ENCODE measurements around the gene IGFBP7. TPM values are rescaled to one million over a fixed set of nuclear protein-coding genes. Genes with fewer than 3 reads are reported as not detected.

Gene IGFBP7
- total RNA-seq, 2 experiments from 2014 or later: not detected

GRCh38 chr4:57089549-57089948 is 20.6 kb downstream of the IGFBP7 start:
- H3K4me1 Mint-ChIP-seq (ENCODE audit: low read depth): no peaks in the 10 kb centered on the region
- ChIA-PET CTCF (no interaction called here), POLR2A (no interaction called here)
- no peaks in the 10 kb centered on the region for H3K36me3 Mint-ChIP-seq
- H3K27ac Mint-ChIP-seq: no peak overlapping the region
- H3K9me3 Mint-ChIP-seq: no peaks in the 10 kb centered on the region
- H3K27me3 Mint-ChIP-seq: peaks cover 22% of the 10 kb centered on the region
- no peak overlapping the region for H3K4me3 Mint-ChIP-seq
- no peak for DNase-seq
- intact Hi-C loops (cut with micrococcal nuclease): no loop called here

- CTCF ChIA-PET: no interaction called here
- no peak overlapping the region for H3K4me3 Mint-ChIP-seq
- H3K4me1 Mint-ChIP-seq (ENCODE audit: low read depth): no peaks in the 10 kb centered on the region
- DNase-seq: no peak
- H3K36me3 Mint-ChIP-seq: no peaks in the 10 kb centered on the region
- peaks cover 22% of the 10 kb centered on the region for H3K27me3 Mint-ChIP-seq
- no peaks in the 10 kb centered on the region for H3K9me3 Mint-ChIP-seq
- intact Hi-C loops (cut with micrococcal nuclease): no loop called here
- POLR2A ChIA-PET: no interaction called here
- H3K27ac Mint-ChIP-seq: no peak overlapping the region
These were observed 24.0 kb downstream of the IGFBP7 start for GRCh38 chr4:57086031-57086723.

GRCh38 chr4:57085278-57085677 is 24.9 kb downstream of the IGFBP7 start:
- no peaks in the 10 kb centered on the region for H3K36me3 Mint-ChIP-seq
- CTCF ChIA-PET: no interaction called here
- intact Hi-C loops (cut with micrococcal nuclease): no loop called here
- H3K4me3 Mint-ChIP-seq: no peak overlapping the region
- peaks cover 22% of the 10 kb centered on the region for H3K27me3 Mint-ChIP-seq
- no peaks in the 10 kb centered on the region for H3K9me3 Mint-ChIP-seq
- no peaks in the 10 kb centered on the region for H3K4me1 Mint-ChIP-seq (ENCODE audit: low read depth)
- DNase-seq: no peak
- no peak overlapping the region for H3K27ac Mint-ChIP-seq
- POLR2A ChIA-PET: no interaction called here

- no peak overlapping the region for H3K4me3 Mint-ChIP-seq
- H3K4me1 Mint-ChIP-seq (ENCODE audit: low read depth): no peaks in the 10 kb centered on the region
- H3K9me3 Mint-ChIP-seq: no peaks in the 10 kb centered on the region
- no peak overlapping the region for H3K27ac Mint-ChIP-seq
- intact Hi-C loops (cut with micrococcal nuclease): no loop called here
- peaks cover 20% of the 10 kb centered on the region for H3K27me3 Mint-ChIP-seq
- H3K36me3 Mint-ChIP-seq: no peaks in the 10 kb centered on the region
- CTCF ChIA-PET: no interaction called here
- DNase-seq: no peak
- POLR2A ChIA-PET: no interaction called here
These were observed 25.8 kb downstream of the IGFBP7 start for GRCh38 chr4:57084360-57084759.

GRCh38 chr4:57083090-57083489 is 27.1 kb downstream of the IGFBP7 start:
- CTCF ChIA-PET: no interaction called here

GRCh38 chr4:57081651-57082621 is 28.2 kb downstream of the IGFBP7 start:
- intact Hi-C loops (cut with micrococcal nuclease): no loop called here
- H3K27me3 Mint-ChIP-seq: peaks cover 29% of the 10 kb centered on the region
- H3K4me1 Mint-ChIP-seq (ENCODE audit: low read depth): no peaks in the 10 kb centered on the region
- ChIA-PET CTCF (interaction anchor here (0.8 kb wide), 1 partner anchor 82 kb away, joined by 3 read pairs; no protein-coding TSS in a partner anchor), POLR2A (no interaction called here)
- no peak overlapping the region for H3K4me3 Mint-ChIP-seq
- DNase-seq: no peak
- no peaks in the 10 kb centered on the region for H3K36me3 Mint-ChIP-seq
- H3K9me3 Mint-ChIP-seq: no peaks in the 10 kb centered on the region
- H3K27ac Mint-ChIP-seq: no peak overlapping the region

More at GRCh38 chr4:57083090-57083489, 27.1 kb downstream of the IGFBP7 start:
- H3K27ac Mint-ChIP-seq: no peak overlapping the region
- H3K4me3 Mint-ChIP-seq: no peak overlapping the region
- H3K27me3 Mint-ChIP-seq: peaks cover 29% of the 10 kb centered on the region
- no peaks in the 10 kb centered on the region for H3K4me1 Mint-ChIP-seq (ENCODE audit: low read depth)
- H3K9me3 Mint-ChIP-seq: no peaks in the 10 kb centered on the region
- DNase-seq: no peak
- intact Hi-C loops (cut with micrococcal nuclease): no loop called here
- H3K36me3 Mint-ChIP-seq: no peaks in the 10 kb centered on the region
- POLR2A ChIA-PET: no interaction called here

GRCh38 chr4:57080781-57081650 is 29.2 kb downstream of the IGFBP7 start:
- Mint-ChIP-seq H3K9me3 (no peaks in the 10 kb centered on the region), H3K4me3 (no peak overlapping the region), H3K36me3 (no peaks in the 10 kb centered on the region), H3K4me1 (ENCODE audit: low read depth) (no peaks in the 10 kb centered on the region), H3K27me3 (peaks cover 26% of the 10 kb centered on the region), H3K27ac (no peak overlapping the region)
- intact Hi-C loops (cut with micrococcal nuclease): no loop called here
- ChIA-PET POLR2A (no interaction called here), CTCF (interaction anchor here (0.8 kb wide), 1 partner anchor 83 kb away, joined by 3 read pairs; no protein-coding TSS in a partner anchor)
- no peak for DNase-seq

GRCh38 chr4:57078685-57079521 is 31.3 kb downstream of the IGFBP7 start:
- Mint-ChIP-seq H3K27ac (no peak overlapping the region), H3K9me3 (no peaks in the 10 kb centered on the region), H3K4me3 (no peak overlapping the region), H3K36me3 (no peaks in the 10 kb centered on the region), H3K27me3 (peaks cover 26% of the 10 kb centered on the region), H3K4me1 (ENCODE audit: low read depth) (no peaks in the 10 kb centered on the region)
- intact Hi-C loops (cut with micrococcal nuclease): no loop called here
- DNase-seq: no peak
- POLR2A ChIA-PET: no interaction called here
- CTCF ChIA-PET: no interaction called here

GRCh38 chr4:57077550-57078343 is 32.4 kb downstream of the IGFBP7 start:
- peaks cover 29% of the 10 kb centered on the region for H3K27me3 Mint-ChIP-seq
- no peak for DNase-seq
- no peak overlapping the region for H3K4me3 Mint-ChIP-seq
- ChIA-PET POLR2A (no interaction called here), CTCF (no interaction called here)
- intact Hi-C loops (cut with micrococcal nuclease): no loop called here
- H3K4me1 Mint-ChIP-seq (ENCODE audit: low read depth): no peaks in the 10 kb centered on the region
- no peaks in the 10 kb centered on the region for H3K36me3 Mint-ChIP-seq
- no peak overlapping the region for H3K27ac Mint-ChIP-seq
- H3K9me3 Mint-ChIP-seq: no peaks in the 10 kb centered on the region

GRCh38 chr4:57076646-57077045 is 33.5 kb downstream of the IGFBP7 start:
- intact Hi-C loops (cut with micrococcal nuclease): no loop called here
- POLR2A ChIA-PET: no interaction called here

GRCh38 chr4:57075367-57075766 is 34.8 kb downstream of the IGFBP7 start:
- intact Hi-C loops (cut with micrococcal nuclease): no loop called here
- no peaks in the 10 kb centered on the region for H3K9me3 Mint-ChIP-seq
- H3K4me3 Mint-ChIP-seq: no peak overlapping the region
- peaks cover 23% of the 10 kb centered on the region for H3K27me3 Mint-ChIP-seq
- CTCF ChIA-PET: no interaction called here
- POLR2A ChIA-PET: no interaction called here
- no peaks in the 10 kb centered on the region for H3K36me3 Mint-ChIP-seq
- H3K4me1 Mint-ChIP-seq (ENCODE audit: low read depth): no peaks in the 10 kb centered on the region
- no peak for DNase-seq
- H3K27ac Mint-ChIP-seq: no peak overlapping the region

More at GRCh38 chr4:57076646-57077045, 33.5 kb downstream of the IGFBP7 start:
- DNase-seq: no peak
- H3K27ac Mint-ChIP-seq: no peak overlapping the region
- peaks cover 26% of the 10 kb centered on the region for H3K27me3 Mint-ChIP-seq
- H3K4me3 Mint-ChIP-seq: no peak overlapping the region
- CTCF ChIA-PET: no interaction called here
- no peaks in the 10 kb centered on the region for H3K9me3 Mint-ChIP-seq
- H3K36me3 Mint-ChIP-seq: no peaks in the 10 kb centered on the region
- H3K4me1 Mint-ChIP-seq (ENCODE audit: low read depth): no peaks in the 10 kb centered on the region

Measured in activated CD4-positive, alpha-beta memory T cell treated with anti-CD3 and anti-CD28 coated beads for 36 hours (primary cell).